ENCODE measurements around the gene TGFBR3.
"Not testable (repeated sequence)": the region's sequence is repeated elsewhere in the genome, so short reads cannot be mapped to it uniquely, and the experiment has no call there.

Gene TGFBR3

DNA sequence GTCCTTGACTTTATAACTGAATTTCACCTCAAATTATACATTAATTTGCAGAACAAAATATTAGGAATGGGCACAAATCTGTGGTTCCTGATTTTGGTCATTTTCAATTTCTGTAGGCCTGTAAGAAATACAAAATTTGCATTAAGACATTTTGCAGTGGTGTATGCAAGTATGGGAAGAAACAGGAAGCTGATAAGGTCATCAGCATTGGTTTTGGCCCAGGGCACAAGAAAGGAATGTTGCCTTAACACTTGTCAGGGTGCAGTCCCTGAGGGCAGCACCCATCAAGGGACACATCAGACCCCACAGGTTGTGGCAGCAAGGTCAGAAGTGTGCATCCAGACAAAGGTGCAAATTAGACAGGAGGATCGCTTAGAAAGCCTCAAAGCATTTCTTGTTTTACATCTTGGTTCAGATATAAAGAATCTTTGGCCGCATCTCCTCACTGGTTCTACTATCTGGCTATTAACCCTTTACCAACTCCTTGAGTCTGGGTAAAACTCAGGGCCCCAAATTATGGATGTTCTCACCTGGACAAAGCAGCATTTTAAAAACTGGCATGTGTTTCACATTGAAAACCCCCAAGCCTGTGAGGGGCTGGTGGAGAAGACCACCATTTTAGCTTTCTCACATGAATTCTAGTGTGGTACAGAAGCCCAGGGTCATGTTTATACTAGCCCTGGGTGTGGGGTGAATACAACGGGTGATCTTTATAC, 202.9 kb downstream of the TGFBR3 start:
- DNase-seq (ENCODE audit: low spot score): no peak

DNA sequence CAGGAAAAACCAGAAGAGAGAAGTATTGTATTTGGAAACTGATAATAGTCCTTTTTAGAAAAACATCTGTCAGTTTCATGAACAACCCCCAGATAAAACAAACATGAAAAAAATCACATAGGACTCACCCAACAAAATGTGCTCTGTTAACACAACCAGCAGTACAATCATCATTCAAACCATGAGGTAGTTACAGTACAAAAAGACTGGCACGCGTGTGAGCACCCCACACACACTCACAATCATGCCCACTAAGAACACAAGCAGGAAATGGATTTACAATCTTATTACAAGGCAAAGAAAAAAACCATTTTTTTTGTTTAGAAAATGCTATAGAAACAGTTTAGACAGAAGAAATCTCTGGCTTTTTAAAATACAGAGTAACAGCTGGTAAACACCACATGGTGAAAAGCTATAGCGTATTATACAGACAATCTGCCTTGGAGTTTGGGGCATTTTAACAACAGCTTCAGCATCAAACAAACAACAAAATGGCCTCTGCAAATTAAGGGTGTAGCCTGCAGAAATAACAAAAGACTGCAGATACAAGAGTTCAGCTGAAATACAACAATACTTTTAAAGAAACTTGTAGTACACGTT, 205.3 kb downstream of the TGFBR3 start:
- DNase-seq (ENCODE audit: low spot score): no peak

DNA sequence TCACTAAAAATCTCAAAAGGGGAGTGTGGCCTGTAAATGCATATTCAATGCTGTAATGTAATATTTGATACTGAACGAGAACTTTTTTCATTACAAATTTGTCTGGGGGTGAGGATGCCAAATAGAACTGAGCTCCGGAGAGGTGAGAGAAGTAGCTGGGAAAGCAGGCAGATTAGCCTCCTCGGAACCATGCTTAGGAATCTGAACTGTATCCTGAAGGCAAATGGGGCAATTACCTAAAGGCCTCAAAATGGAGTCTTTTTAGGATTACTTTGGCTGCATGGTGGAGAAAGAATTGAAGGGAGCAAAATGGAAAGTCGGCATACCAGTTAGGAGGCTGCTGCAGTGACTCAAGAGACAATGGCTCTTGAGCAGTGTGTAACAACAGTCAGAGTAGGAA, 206.5 kb downstream of the TGFBR3 start:
- DNase-seq (ENCODE audit: low spot score): no peak

DNA sequence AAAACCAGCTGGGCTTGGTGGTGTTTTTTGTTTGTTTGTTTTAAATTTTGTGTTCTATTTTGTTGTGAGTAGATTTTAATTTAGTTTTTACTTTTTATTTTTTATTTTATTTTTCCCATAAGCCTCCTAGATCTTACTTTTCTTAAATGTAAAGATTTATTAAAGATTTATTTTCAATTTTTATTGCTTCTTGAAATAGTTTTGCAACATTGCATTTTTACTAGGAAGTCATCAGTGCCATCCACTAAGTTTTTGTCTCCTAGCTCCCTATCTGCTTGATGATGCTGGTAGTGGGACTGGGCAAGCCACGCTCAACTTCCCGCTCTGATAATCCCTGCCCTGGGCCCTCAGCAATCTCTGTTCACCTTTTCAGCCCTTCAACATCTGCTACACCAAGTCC, 209.9 kb downstream of the TGFBR3 start:
- no peak for DNase-seq (ENCODE audit: low spot score)

DNA sequence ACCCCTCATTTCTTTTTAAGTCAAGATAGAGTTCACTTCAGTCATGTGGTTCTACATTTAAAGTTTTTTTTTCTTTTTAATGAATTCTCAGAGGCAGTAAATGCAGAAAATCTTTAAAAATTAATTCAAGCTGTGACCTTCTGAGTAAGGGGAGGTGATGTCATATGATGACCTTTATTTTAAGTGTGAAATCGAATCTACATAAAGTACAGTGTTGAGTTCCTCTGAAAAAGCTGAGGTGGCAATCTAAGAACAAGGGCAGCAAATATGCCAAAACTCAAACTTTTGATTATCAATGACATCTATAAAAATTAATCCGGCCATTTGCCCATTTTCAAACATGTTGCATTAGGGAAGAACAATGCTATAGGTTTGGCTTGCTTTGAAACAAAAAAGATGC, 211.8 kb downstream of the TGFBR3 start:
- no peak for DNase-seq (ENCODE audit: low spot score)

DNA sequence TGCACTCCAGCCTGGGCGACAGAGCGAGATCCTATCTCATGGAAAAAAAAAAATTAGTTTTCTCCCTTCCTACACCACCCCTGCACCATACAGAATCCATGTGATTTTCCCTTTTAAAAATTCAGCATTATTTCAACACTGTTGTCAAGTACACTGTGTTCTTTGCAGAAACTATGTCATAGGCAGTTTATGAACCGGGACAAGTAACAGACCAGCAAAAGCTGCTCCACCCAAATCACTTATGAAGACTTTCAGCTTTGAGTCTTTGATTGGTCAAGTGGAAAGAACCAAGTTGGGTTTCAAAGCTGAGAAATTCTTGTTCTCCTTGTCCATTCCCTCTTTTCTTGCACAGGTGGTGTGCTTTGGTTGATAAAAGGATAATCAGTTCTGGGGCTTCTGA, 212.3 kb downstream of the TGFBR3 start:
- DNase-seq (ENCODE audit: low spot score): no peak

DNA sequence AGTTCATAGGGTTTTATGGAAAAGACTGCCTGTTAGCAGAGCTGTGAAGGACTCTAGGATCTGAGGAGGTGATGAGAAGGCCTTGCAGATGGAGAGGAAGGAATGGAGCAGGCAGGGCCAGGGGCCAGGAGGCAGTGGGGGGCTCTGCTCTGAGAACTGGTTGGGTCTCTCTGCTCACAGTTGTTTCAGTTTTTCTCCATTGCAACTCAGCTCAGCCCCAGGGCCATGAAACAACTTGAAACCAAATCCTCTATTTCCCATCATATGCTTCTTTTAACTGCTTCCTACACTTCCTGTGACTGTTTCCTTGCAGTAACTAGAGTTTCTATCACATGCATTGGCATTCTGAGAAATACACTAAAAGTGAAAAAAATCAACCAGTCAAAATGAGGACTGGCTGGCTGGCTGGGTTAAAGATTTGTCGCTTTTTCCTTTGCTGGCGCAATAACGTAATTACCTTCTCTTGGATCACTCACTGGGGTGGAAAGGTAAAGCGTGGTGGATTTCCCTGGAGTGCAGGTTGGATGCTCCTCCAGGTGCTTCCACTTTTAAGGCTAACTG, 213.3 kb downstream of the TGFBR3 start:
- no peak for DNase-seq (ENCODE audit: low spot score)

DNA sequence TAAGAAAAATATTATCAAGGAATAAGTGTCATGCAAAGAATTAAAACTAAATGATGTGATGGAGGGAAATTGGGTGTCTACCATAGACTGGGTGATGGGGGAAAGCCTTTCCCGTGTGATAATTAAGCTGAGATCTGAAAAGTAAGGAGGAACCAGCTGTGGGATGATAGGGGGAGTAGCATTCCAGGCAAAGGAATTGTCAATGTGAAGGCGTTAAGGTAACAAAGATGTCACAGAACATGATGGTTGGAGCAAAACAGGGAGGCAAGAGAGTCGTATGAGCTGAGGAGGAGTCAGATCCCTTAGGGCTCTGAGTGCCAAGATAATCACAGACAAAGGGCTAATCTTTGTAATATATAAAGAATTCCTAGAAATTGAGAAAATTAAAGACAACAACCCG, 215.2 kb downstream of the TGFBR3 start:
- DNase-seq (ENCODE audit: low spot score): no peak

DNA sequence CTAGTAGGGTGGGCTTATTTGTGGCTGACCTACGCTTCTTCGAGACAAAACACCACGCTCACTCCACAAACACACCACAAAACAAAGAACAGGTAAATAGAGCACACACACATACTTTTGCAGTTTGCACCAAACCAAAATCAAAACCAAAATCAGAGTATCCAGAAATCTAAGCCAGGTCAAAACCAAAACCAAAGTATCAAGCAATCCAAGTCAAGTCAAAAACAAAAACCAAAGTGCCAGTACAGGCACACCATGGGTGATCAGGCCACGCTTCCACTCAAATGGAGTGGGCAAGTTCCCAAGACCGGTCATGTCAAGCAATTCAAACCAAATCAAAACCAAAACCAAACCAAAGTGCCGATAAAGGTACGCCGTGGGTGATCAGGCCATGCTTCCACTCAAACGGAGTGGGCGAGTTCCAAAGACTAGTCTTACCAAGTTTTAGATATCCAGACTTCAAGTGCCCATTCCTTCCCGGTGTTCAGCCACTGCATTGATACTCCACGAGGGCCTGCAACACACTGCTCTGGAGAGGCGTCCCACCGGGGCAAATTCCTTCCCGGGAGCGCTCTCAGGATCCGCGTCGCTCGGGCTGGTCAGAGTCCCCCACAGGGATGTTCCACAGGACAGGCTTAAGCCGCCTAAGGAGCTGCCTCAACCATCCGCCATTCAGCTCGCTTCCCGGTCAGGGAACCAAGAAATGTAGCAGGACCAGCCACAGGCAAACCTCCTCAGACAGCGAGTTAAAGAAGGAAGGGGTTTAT, 216.2 kb downstream of the TGFBR3 start:
- DNase-seq (ENCODE audit: low spot score): no peak

DNA sequence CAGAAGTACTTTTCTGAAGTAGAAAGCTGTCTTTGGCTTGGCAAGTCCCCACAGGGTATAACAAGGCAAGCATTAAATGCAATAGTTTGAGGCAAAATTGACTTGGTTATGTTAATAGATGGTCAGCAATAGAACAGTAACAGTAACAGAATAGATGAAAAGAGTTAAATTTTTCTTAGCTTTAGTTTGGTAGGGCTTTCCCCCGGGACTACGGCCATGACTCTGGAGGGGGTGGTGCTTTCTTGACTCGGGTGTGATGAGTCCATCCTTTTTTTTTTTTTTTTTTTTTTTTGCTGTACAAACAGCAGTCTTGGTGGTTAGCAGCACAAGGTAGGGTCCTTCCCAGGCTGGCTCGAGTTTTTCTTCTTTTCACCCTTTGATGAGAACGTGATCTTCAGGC, 219.3 kb downstream of the TGFBR3 start:
- not testable (repeated sequence) for DNase-seq (ENCODE audit: low spot score)

DNA sequence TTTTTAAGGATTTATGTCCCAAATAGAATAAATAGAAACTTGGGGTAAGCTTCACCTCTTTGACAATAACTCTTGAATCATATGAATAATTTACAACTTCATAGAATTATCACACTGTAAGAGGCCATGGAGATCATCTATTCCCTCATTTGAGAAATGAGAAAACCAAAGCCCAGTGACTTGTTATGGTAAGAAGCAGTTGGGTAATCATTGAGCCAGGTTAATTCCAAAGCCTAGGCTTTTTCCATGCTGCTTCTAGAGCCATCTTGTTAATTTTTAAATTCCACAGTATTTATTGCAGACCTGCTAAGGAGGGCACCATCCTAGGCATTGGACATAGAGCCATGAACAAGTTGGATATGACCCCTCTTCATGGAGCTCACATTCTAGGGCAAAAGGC, 224.8 kb downstream of the TGFBR3 start:
- no peak for DNase-seq (ENCODE audit: low spot score)

DNA sequence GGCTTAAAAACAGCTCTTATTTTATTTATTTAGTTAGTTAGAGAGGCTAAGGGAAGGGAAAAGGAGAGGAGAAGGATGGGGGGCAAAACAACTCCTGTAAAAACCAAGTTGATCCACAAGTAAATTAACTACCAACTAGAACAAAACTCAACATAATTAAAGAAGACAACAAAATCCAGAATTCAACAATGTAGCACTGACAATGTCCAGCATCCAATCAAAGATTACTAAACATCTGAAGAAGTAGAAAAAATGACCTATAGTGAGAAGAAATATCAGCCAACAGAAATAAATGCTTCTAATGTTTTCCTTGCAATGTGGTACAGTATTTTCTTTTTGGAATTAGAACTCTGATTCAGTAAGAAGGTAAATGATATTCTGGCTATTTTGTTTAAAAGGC, 225.2 kb downstream of the TGFBR3 start:
- no peak for DNase-seq (ENCODE audit: low spot score)

DNA sequence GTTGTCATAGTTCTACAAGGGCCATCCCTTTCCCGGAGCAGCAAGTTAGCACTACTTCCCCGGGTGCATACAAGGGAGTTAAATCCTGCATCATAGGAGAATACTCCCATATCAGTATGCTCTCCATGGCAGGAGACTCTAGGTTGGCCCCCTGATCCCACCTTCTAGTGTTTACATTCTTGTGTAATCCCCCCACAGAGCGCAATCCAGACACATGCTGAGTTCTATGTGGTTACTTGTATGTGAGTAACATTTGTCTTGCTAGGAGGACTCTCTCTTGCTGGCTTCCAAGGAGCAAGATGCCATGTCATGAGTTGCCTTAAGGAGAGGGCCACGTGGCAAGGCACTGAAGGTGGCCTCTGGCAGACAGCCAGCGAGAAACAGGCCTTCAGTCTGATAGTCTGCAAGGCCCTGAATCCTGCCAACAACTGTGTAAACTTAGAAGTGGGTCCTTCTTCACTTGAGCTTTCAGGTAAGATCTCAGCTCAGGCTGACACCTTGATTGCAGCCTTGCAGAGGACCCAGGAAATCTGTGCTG, 230.0 kb downstream of the TGFBR3 start:
- no peak for DNase-seq (ENCODE audit: low spot score)

DNA sequence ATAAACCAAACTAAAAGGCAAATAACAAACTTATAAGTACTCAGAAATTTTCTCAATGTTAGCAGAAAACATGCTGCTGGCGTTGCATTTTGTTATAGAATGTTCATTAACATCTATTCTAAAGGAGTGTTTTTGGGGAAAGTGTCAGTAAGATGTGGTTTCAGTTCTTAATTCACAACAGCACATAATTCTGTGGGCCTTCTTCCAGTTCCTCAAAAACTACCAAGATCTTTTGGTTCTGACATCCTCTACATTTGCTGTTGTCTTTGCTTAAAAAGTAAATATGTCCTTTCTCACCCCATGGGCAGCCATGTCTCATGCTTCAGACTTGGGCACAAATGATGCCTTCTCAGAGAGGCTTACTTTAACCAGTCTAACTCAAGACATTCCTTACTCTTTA, 232.8 kb downstream of the TGFBR3 start:
- no peak for DNase-seq (ENCODE audit: low spot score)

DNA sequence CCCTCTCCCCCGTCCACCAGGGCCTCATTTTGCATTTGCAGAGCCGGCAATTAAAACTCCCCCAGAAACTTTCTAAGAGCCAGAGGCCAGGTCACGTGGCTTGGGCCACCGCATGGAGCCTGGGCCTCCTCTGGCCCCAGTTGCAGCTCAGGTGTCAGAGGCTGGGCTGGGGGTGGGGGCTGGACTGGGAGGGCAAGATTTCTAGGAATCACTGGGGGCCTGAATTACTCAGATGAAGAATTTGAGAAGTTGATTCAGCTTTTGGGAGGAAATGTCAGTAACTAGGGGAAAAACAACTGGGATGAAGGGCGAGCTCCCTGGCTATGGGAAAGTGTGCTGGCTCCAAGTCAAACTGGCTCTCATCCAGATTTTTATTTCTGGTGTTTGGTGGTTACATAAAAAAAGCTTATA, 234.3 kb downstream of the TGFBR3 start:
- no peak for DNase-seq (ENCODE audit: low spot score)

DNA sequence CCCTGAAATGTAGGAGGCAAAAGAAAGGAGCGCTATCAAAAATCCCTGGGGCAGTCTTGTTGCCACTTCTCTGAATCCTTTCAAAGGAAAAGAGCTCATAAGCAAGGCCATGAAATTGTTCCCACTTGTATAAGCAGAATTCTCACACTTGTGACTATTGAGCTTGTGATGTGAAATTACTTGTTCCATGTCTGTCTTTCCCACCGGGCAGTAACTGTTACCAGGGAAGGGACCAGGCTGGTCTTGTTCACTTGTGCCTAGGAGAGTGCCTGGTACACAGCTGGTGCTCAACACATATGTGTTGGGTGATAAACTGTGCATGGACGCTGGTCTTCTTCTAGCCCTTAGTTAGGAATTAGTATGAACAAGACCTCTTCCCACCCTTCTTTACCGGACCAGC, 234.7 kb downstream of the TGFBR3 start:
- no peak for DNase-seq (ENCODE audit: low spot score)

DNA sequence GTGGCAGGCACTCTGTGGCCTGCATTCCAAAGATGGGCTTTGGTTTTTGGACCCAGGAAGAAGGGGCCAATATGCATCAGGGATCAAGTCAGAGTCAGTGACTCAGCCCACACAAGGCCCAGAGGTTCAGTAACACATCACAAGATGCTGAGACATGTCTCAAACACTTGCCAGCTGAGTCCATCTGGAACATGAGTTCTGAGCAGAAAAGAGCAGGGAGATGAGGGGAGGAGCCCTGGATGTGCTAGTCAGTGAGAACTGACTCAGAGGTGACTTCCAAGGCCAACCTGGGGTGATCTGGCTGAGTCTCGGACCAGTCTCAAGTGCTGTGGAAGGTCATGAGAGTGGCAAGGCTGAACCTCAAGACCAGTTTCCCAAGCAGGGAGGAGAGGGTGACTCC, 235.2 kb downstream of the TGFBR3 start:
- DNase-seq (ENCODE audit: low spot score): no peak

DNA sequence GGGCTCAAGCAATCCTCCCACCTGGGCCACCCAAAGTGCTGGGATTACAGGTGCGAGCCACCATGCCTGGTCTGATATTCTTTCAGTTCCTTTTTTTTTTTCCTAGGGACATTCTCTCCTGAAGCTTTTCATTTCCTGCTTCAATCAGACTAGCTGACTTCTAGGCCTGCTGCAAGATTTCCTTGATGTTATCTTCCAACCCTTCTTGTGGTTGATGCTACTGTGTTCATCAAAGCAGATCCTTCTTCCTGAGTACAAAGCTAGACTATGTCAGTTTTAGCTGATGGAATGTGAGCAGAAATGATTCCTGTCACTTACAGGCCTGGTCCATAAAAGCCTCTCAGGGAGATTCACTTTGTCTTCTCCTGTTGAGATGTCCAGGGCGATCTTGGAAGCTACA, 238.9 kb downstream of the TGFBR3 start:
- DNase-seq (ENCODE audit: low spot score): no peak

DNA sequence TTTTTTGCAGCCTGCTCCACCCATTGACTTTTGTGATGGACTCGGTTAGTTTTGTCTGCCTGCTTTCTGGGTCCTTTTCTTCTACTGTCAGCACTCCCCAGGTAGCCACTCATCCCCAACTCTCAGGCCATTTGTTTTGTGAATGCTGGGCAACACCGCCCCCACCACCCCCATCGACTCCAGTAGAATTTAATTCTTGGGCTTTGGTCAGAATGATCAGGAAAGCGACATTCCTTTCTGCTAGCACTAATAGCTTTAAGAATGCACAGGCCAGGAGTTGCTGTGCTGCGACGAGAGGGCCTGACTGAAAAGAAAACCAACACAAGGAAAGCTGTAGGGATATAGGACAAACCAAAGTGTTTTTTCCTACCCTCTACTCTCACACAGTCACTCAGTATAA, 240.9 kb downstream of the TGFBR3 start:
- DNase-seq (ENCODE audit: low spot score): no peak

DNA sequence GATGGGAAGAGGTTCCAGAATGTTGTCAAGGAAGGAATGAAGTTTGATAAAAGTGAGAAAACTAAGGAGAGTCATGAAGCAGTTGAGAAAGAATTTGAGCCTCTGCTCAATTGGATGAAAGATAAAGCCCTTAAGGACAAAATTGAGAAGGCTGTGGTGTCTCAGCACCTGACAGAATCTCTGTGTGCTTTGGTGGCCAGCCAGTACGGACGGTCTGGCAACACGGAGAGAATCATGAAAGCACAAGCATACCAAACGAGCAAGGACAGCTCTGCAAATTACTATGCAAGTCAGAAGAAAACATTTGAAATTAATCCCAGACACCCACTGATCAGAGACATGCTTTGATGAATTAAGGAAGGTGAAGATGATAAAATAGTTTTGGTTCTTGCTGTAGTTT, 242.5 kb downstream of the TGFBR3 start:
- no peak for DNase-seq (ENCODE audit: low spot score)

DNA sequence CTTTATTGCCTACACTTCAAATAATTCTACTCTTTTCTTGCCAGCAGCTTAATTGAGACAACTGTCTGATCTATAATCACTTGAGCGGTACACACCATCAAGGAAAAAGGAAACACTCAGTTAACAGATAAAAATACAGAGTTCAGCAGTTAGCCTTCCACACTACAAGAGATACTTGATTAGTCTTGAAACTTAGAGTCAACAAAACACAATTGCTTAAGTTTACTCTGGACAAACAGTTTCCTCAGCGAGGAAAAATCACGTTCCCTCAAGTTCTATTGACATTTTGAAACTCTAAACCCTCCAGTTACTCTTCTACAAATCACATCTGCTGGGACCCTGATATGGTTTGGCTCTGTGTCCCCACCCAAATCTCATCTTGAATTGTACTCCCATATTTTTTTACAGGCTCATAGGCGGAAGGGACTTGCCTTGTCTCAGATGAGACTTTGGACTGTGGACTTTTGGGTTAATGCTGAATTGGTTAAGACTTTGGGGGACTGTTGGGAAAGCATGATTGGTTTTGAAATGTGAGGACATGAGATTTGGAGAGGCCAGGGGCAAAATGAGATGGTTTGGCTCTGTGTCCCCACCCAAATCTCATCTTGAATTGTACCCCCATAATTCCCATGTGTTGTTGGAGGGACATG, 244.9 kb downstream of the TGFBR3 start:
- DNase-seq (ENCODE audit: low spot score): no peak

DNA sequence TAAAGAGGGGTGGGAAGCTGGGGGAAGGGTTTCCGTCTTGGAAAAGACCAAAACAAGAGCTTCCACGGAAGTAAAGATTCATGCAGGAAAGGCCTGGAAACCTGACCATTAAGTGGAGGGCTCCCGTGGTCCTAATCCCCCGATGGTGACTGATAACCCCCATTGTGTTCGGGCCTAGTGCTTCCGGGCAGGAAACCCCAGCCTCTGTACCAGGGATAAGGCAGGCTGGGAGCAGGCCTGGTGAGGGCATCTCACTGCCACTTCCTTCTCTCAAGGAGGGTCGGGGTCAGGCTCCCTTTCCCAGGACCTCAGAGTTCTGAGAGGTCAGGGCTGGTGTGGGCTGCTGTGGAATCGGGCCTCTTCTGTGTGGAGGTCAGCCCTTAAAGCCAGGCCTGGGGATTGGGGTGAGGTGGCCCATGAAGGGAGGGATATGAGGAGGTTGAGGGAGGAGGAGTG, 248.4 kb downstream of the TGFBR3 start:
- DNase-seq (ENCODE audit: low spot score): no peak

All from CD4-positive, alpha-beta T cell treated with Interleukin-2 at 100 ng/mL for 4 hours (primary cell).